ENCODE measurements around the gene PHF20. TPM values are rescaled to one million over a fixed set of nuclear protein-coding genes. Genes with fewer than 3 reads are reported as not detected.

PHF20 gene
- total and polyA plus RNA-seq, 2 of the 13 experiments (the other 11 are each of a cell fraction or from before 2014, with no cell fraction given) = 22.8 to 34.1 TPM

DNA sequence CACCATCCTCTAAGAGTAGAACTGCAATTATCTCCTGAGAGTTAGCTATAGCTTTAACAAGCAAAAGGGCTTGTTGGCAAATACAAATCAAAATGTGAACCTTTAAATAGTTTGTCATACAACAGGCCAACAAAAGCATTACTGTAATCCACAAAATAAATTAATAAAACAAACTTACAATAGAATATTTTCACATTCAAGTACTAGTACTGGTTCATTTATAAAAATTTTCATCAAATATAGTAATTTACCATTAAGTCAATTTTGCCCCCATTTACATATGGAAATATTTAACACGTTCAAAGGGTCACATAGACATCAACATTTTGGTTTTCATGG is 39.2 kb upstream of the PHF20 start:
- DNase-seq (ENCODE audit: low spot score) (no peak), ATAC-seq (no peak), FAIRE-seq (no peak)
- peaks cover 99% of the 10 kb centered on the region for H4K20me1 ChIP-seq (ENCODE audit: insufficient read depth, low read length)
- no peaks in the 10 kb centered on the region for H3K9me3 ChIP-seq (ENCODE audit: low read length)
- intact Hi-C loops (cut with micrococcal nuclease; ENCODE audit: unreplicated experiment) = no loop called here
- in situ Hi-C loops (cut with HindIII; ENCODE audit: extremely low pct_ligation_motif_present, low pct_unique_long_range_greater_than_20kb) = no loop called here
- peaks cover 95% of the 10 kb centered on the region for H3K79me2 ChIP-seq (ENCODE audit: insufficient read depth, low read length)
- H3K4me1 ChIP-seq (ENCODE audit: insufficient read depth, low read length) = peaks cover 70% of the 10 kb centered on the region
- peaks cover 40 to 91% of the 10 kb centered on the region in 2 experiments for H3K36me3 ChIP-seq (replicated peaks in 1 of 2; ENCODE audit: control insufficient read depth in 1 of 2, insufficient read depth in 2 of 2, low read length in 2 of 2)
- no peak overlapping the region for H3K9ac ChIP-seq (ENCODE audit: insufficient read depth, low read depth, low read length)
- H3K27me3 ChIP-seq (ENCODE audit: control insufficient read depth in 1 of 2, insufficient read depth in 2 of 2, low read length in 2 of 2) = no peaks in the 10 kb centered on the region
- no peak overlapping the region for H3K4me3 ChIP-seq (replicated peaks in 1 of 3; ENCODE audit: insufficient read depth in 1 of 3, low read depth in 2 of 3, low read length in 3 of 3)
- no peak overlapping the region for H3K4me2 ChIP-seq (ENCODE audit: low read depth, low read length)
- CTCF ChIA-PET (ENCODE audit: low intra/inter-chr PET ratio, low total read pairs) = no interaction called here
- POLR2A ChIA-PET = interaction anchor here (1.3 to 16.7 kb wide), 3 partner anchors 8 to 23 kb away, joined by 5 to 319 read pairs (median 211); partner anchors contain the start of genes NFS1, RBM39 and ROMO1
- 92% methylated on average over 1 of the region's 1 CpG for WGBS (ENCODE audit: low lambda C conversion rate)
- H3K27ac ChIP-seq (ENCODE audit: extremely low read length, insufficient read depth, low read length) = no peak overlapping the region
- H2AFZ ChIP-seq (ENCODE audit: low read length) = no peak overlapping the region
- BruUV-seq (replicated peaks) = no TSS peak
- TF ChIP-seq PAF1 (CRISPR knock-in tag; IDR thresholded peaks at IDR 0.05) (no peak), SSRP1 (CRISPR knock-in tag; IDR thresholded peaks at IDR 0.05) (0 out of 2 replicates have a peak, but pooled peaks have one; percentile 15), RBFOX2 (IDR thresholded peaks at IDR 0.05; ENCODE audit: low read depth, low read length) (peak; percentile 55; the same call in 1 of the 2 replicates), ZNF333 (CRISPR knock-in tag; IDR thresholded peaks at IDR 0.05; ENCODE audit: borderline replicate concordance) (no peak), ZNF468 (CRISPR knock-in tag; IDR thresholded peaks at IDR 0.05) (no peak), POLR2AphosphoS2 (IDR thresholded peaks at IDR 0.05; ENCODE audit: low read depth, low read length) (peak; percentile 50; the same call in 1 of the 2 replicates), ZNF251 (CRISPR knock-in tag; IDR thresholded peaks at IDR 0.05) (no peak), ZNF460 (CRISPR knock-in tag; IDR thresholded peaks at IDR 0.05; ENCODE audit: borderline replicate concordance) (no peak), ZNF331 (CRISPR knock-in tag; IDR thresholded peaks at IDR 0.05) (no peak)
- TF ChIP-seq, protein P1, sequence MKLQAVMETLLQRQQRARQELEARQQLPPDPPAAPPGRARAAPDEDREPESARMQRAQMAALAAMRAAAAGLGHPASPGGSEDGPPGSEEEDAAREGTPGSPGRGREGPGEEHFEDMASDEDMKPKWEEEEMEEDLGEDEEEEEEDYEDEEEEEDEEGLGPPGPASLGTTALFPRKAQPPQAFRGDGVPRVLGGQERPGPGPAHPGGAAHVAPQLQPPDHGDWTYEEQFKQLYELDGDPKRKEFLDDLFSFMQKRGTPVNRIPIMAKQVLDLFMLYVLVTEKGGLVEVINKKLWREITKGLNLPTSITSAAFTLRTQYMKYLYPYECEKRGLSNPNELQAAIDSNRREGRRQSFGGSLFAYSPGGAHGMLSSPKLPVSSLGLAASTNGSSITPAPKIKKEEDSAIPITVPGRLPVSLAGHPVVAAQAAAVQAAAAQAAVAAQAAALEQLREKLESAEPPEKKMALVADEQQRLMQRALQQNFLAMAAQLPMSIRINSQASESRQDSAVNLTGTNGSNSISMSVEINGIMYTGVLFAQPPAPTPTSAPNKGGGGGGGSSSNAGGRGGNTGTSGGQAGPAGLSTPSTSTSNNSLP (IDR thresholded peaks at IDR 0.05; ENCODE audit: low read depth, low read length) = no peak
- TF ChIP-seq, protein P2, sequence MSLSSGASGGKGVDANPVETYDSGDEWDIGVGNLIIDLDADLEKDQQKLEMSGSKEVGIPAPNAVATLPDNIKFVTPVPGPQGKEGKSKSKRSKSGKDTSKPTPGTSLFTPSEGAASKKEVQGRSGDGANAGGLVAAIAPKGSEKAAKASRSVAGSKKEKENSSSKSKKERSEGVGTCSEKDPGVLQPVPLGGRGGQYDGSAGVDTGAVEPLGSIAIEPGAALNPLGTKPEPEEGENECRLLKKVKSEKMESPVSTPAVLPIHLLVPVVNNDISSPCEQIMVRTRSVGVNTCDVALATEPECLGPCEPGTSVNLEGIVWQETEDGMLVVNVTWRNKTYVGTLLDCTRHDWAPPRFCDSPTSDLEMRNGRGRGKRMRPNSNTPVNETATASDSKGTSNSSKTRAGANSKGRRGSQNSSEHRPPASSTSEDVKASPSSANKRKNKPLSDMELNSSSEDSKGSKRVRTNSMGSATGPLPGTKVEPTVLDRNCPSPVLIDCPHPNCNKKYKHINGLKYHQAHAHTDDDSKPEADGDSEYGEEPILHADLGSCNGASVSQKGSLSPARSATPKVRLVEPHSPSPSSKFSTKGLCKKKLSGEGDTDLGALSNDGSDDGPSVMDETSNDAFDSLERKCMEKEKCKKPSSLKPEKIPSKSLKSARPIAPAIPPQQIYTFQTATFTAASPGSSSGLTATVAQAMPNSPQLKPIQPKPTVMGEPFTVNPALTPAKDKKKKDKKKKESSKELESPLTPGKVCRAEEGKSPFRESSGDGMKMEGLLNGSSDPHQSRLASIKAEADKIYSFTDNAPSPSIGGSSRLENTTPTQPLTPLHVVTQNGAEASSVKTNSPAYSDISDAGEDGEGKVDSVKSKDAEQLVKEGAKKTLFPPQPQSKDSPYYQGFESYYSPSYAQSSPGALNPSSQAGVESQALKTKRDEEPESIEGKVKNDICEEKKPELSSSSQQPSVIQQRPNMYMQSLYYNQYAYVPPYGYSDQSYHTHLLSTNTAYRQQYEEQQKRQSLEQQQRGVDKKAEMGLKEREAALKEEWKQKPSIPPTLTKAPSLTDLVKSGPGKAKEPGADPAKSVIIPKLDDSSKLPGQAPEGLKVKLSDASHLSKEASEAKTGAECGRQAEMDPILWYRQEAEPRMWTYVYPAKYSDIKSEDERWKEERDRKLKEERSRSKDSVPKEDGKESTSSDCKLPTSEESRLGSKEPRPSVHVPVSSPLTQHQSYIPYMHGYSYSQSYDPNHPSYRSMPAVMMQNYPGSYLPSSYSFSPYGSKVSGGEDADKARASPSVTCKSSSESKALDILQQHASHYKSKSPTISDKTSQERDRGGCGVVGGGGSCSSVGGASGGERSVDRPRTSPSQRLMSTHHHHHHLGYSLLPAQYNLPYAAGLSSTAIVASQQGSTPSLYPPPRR (CRISPR knock-in tag; IDR thresholded peaks at IDR 0.05; ENCODE audit: borderline replicate concordance) = no peak
- TF ChIP-seq, protein P3, sequence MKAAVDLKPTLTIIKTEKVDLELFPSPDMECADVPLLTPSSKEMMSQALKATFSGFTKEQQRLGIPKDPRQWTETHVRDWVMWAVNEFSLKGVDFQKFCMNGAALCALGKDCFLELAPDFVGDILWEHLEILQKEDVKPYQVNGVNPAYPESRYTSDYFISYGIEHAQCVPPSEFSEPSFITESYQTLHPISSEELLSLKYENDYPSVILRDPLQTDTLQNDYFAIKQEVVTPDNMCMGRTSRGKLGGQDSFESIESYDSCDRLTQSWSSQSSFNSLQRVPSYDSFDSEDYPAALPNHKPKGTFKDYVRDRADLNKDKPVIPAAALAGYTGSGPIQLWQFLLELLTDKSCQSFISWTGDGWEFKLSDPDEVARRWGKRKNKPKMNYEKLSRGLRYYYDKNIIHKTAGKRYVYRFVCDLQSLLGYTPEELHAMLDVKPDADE (CRISPR knock-in tag; IDR thresholded peaks at IDR 0.05) = no peak
- TF ChIP-seq, protein P4, sequence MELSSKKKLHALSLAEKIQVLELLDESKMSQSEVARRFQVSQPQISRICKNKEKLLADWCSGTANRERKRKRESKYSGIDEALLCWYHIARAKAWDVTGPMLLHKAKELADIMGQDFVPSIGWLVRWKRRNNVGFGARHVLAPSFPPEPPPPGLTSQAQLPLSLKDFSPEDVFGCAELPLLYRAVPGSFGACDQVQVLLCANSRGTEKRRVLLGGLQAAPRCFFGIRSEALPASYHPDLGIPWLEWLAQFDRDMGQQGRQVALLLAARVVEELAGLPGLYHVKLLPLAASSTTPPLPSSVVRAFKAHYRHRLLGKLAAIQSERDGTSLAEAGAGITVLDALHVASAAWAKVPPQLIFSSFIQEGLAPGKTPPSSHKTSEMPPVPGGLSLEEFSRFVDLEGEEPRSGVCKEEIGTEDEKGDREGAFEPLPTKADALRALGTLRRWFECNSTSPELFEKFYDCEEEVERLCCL (CRISPR knock-in tag; IDR thresholded peaks at IDR 0.05; ENCODE audit: borderline replicate concordance) = no peak
- TF ChIP-seq, protein P5, sequence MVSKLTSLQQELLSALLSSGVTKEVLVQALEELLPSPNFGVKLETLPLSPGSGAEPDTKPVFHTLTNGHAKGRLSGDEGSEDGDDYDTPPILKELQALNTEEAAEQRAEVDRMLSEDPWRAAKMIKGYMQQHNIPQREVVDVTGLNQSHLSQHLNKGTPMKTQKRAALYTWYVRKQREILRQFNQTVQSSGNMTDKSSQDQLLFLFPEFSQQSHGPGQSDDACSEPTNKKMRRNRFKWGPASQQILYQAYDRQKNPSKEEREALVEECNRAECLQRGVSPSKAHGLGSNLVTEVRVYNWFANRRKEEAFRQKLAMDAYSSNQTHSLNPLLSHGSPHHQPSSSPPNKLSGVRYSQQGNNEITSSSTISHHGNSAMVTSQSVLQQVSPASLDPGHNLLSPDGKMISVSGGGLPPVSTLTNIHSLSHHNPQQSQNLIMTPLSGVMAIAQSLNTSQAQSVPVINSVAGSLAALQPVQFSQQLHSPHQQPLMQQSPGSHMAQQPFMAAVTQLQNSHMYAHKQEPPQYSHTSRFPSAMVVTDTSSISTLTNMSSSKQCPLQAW (CRISPR knock-in tag; IDR thresholded peaks at IDR 0.05) = no peak
